Uterus (tissue), 4 donors: ENCODE measurements around the gene TMPRSS9. TPM values are rescaled to one million over a fixed set of nuclear protein-coding genes. Genes with fewer than 3 reads are reported as not detected.
A peak's percentile ranks its signal among the peaks of the same experiment; 100 is the strongest.

Experiments
- DNase-seq, 2 donors: peaks; one replicate each; pipeline ENCODE4 v3.0.0-alpha.2; 2019 to 2020
- H3K27ac ChIP-seq, 2 donors: fragments of 200-600 bp; sonication (generic); 1 replicate in 1 of 2; 2 replicates in 1 of 2; pipeline ENCODE4 v1.5.1; 2016 to 2018
- H3K27me3 ChIP-seq, 2 donors: fragments of 200-600 bp; sonication (generic); one replicate each; pipeline ENCODE4 v1.5.1; 2018 to 2019; ENCODE audit warnings: control low read depth in 1 of 2
- H3K36me3 ChIP-seq, 2 donors: fragments of 200-600 bp; sonication (generic); one replicate each; pipeline ENCODE4 v1.5.1; 2019; ENCODE audit warnings: control low read depth in 1 of 2
- H3K4me1 ChIP-seq, 2 donors: fragments of 200-600 bp; sonication (generic); one replicate each; pipeline ENCODE4 v1.5.1; 2018 to 2019; ENCODE audit warnings: control low read depth in 1 of 2
- H3K4me3 ChIP-seq, 2 donors: fragments of 200-600 bp; sonication (generic); 1 replicate in 1 of 2; 2 replicates in 1 of 2; pipeline ENCODE4 v1.5.1; 2018 to 2019; ENCODE audit warnings: mild to moderate bottlenecking in 1 of 2
- H3K9me3 ChIP-seq, 2 donors: fragments of 200-600 bp; sonication (generic); one replicate each; pipeline ENCODE4 v1.5.1; 2019; ENCODE audit warnings: control low read depth in 1 of 2
- CTCF ChIP-seq, 4 experiments: fragments of 200-600 bp in 2 of 4; fragments of 450-650 bp in 2 of 4; sonication (generic) in 2 of 4; IDR thresholded peaks; one replicate each; pipeline ENCODE4 v1.5.1; 2016 to 2019; ENCODE audit warnings: antibody characterized with exemption in 4 of 4, mild to moderate bottlenecking in 2 of 4, moderate library complexity in 1 of 4
- POLR2A ChIP-seq, 2 donors: fragments of 450-650 bp; IDR thresholded peaks; one replicate each; pipeline ENCODE4 v1.6.1; 2016; ENCODE audit warnings: antibody characterized with exemption in 2 of 2, mild to moderate bottlenecking in 1 of 2, moderate library complexity in 1 of 2
- intact Hi-C: fragments of 100-400 bp; cut with DNase I; formaldehyde crosslinking; loops from one replicate; pipeline ENCODE4 v1.15.1; 2023; ENCODE audit warnings: low total_unique reads
- total RNA-seq, 4 donors: library from RNA; depleted of rRNA in 3 of 4; stranded (reverse); fragments of >200 nt in 3 of 4; gene quantifications; one replicate each; pipeline versions ENCODE4 v1.1.0 to v1.2.4, GENCODE V29; 2014 to 2023
- donor health status: DM: yes; HTN: yes; CAD: no.

The TMPRSS9 gene
- total RNA-seq, 4 donors from 2014 or later = 0.69 TPM; not detected in 3

- intact Hi-C loops = no loop called here
- H3K4me1 ChIP-seq = peaks cover 6 to 29% of the 10 kb centered on the region in 2 donors
- DNase-seq = no peak
- H3K27ac ChIP-seq = peak overlapping the region in 1 of 2 donors; percentile 97
- no peaks in the 10 kb centered on the region for H3K9me3 ChIP-seq
- H3K27me3 ChIP-seq = no peaks in the 10 kb centered on the region
- no peak overlapping the region for H3K4me3 ChIP-seq
- TF ChIP-seq POLR2A (IDR thresholded peaks at IDR 0.05) = no peak
- no peak for TF ChIP-seq CTCF (IDR thresholded peaks at IDR 0.05)
- H3K36me3 ChIP-seq = no peaks in the 10 kb centered on the region
Measured at GRCh38 chr19:2428756-2429711, 69.0 kb downstream of the TMPRSS9 start.

GRCh38 chr19:2429917-2430535 is 70.0 kb downstream of the TMPRSS9 start:
- DNase-seq = no peak
- no peak for TF ChIP-seq CTCF (IDR thresholded peaks at IDR 0.05)
- TF ChIP-seq POLR2A (IDR thresholded peaks at IDR 0.05) = no peak
- Histone ChIP-seq H3K4me1 (peaks cover 6 to 26% of the 10 kb centered on the region in 2 donors), H3K9me3 (no peaks in the 10 kb centered on the region), H3K4me3 (no peak overlapping the region), H3K27ac (no peak overlapping the region), H3K27me3 (no peaks in the 10 kb centered on the region), H3K36me3 (no peaks in the 10 kb centered on the region)
- intact Hi-C loops = no loop called here

- Histone ChIP-seq H3K4me3 (no peak overlapping the region), H3K9me3 (no peaks in the 10 kb centered on the region), H3K27ac (no peak overlapping the region), H3K27me3 (no peaks in the 10 kb centered on the region), H3K36me3 (no peaks in the 10 kb centered on the region), H3K4me1 (peaks cover 3 to 11% of the 10 kb centered on the region in 2 donors)
- intact Hi-C loops = no loop called here
- DNase-seq = no peak
- TF ChIP-seq POLR2A (IDR thresholded peaks at IDR 0.05) (no peak), CTCF (IDR thresholded peaks at IDR 0.05) (no peak)
Measured at GRCh38 chr19:2431318-2432055, 71.4 kb downstream of the TMPRSS9 start.

- no peaks in the 10 kb centered on the region for H3K9me3 ChIP-seq
- no peaks in the 10 kb centered on the region for H3K36me3 ChIP-seq
- H3K4me3 ChIP-seq = no peak overlapping the region
- no peaks in the 10 kb centered on the region for H3K27me3 ChIP-seq
- intact Hi-C loops = no loop called here
- H3K4me1 ChIP-seq = peaks cover 0 to 9% of the 10 kb centered on the region in 2 donors
- H3K27ac ChIP-seq = no peak overlapping the region
- DNase-seq = no peak
- TF ChIP-seq CTCF (IDR thresholded peaks at IDR 0.05) (no peak), POLR2A (IDR thresholded peaks at IDR 0.05) (no peak)
Measured at GRCh38 chr19:2432131-2432848, 72.2 kb downstream of the TMPRSS9 start.
